Activated gamma-delta T cell (primary cell): ENCODE results near the gene SCFD1.
"Not testable (repeated sequence)": the region's sequence is repeated elsewhere in the genome, so short reads cannot be mapped to it uniquely, and the experiment has no call there.

Experiments
- DNase-seq: peaks from one replicate; lab custom pipeline; 2025; lab: John Stamatoyannopoulos, UW
- total RNA-seq, 2 donors: gene quantifications; one replicate each; lab custom pipeline; 2026; lab: John Stamatoyannopoulos, UW

SCFD1 gene, protein sequence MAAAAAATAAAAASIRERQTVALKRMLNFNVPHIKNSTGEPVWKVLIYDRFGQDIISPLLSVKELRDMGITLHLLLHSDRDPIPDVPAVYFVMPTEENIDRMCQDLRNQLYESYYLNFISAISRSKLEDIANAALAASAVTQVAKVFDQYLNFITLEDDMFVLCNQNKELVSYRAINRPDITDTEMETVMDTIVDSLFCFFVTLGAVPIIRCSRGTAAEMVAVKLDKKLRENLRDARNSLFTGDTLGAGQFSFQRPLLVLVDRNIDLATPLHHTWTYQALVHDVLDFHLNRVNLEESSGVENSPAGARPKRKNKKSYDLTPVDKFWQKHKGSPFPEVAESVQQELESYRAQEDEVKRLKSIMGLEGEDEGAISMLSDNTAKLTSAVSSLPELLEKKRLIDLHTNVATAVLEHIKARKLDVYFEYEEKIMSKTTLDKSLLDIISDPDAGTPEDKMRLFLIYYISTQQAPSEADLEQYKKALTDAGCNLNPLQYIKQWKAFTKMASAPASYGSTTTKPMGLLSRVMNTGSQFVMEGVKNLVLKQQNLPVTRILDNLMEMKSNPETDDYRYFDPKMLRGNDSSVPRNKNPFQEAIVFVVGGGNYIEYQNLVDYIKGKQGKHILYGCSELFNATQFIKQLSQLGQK
- total RNA-seq = 117 to 122 reads per million in 2 donors

GRCh38 chr14:30621940-30622830 is at the start of gene SCFD1:
TSS of gene SCFD1 (plus strand) at chr14:30622319. CDS start at chr14:30622339, 20 bp downstream.
- peak; percentile 77 for DNase-seq

GRCh38 chr14:30572771-30573170 is 49.3 kb upstream of the SCFD1 start:
- no peak for DNase-seq

- DNase-seq = no peak
Observed at GRCh38 chr14:30573226-30573814, 48.8 kb upstream of the SCFD1 start.

- DNase-seq = no peak
Observed at GRCh38 chr14:30573966-30574365, 48.2 kb upstream of the SCFD1 start.

DNA sequence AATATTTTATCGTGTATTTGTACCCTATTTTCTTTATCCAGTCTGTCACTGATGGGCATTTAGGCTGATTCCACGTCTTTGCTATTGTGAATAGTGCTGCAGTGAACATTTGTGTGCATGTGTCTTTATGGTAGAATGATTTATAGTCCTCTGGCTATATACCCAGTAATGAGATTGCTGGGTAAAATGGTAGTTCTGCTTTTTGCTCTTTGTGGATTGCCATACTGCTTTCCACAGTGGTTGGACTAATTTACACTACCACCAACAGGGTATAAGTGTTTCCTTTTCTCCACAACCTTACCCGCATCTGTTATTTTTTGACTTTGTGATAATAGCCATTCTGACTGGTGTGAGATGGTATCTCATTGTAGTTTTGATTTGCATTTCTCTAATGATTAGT is 47.3 kb upstream of the SCFD1 start:
- DNase-seq = not testable (repeated sequence)

DNA sequence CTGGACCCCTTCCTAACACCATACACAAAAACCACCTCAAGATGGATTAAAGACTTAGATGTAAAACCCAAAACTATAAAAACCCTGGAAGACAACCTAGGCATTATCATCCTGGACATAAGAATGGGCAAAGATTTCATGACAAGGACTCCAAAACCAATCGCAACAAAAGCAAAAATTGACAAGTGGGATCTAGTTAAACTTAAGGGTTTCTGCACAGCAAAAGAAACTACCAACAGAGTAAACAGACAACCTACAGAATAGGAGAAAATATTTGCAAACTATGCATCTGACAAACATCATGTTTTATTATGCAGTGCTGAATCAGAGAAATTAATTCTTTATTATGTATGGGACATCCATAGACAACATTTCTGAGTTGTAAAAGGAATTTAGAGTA is 45.8 kb upstream of the SCFD1 start:
- DNase-seq = not testable (repeated sequence)

- no peak for DNase-seq
Observed at GRCh38 chr14:30580616-30581282, 41.4 kb upstream of the SCFD1 start.

DNA sequence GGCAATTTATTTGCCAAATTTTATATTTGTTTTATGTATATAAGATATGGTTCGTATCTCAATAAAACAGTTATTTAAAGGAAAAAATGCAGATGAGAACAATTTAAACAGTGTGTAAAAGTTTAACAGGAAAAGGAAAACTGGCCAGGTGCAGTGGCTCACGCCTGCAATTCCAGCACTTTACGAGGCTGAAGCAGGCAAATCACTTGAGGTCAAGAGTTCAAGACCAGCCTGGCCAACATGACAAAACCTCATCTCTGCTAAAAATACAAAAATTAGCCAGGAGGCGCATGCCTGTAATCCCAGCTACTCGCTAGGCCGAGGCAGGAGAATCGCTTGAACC is 40.9 kb upstream of the SCFD1 start:
- DNase-seq = no peak

DNA sequence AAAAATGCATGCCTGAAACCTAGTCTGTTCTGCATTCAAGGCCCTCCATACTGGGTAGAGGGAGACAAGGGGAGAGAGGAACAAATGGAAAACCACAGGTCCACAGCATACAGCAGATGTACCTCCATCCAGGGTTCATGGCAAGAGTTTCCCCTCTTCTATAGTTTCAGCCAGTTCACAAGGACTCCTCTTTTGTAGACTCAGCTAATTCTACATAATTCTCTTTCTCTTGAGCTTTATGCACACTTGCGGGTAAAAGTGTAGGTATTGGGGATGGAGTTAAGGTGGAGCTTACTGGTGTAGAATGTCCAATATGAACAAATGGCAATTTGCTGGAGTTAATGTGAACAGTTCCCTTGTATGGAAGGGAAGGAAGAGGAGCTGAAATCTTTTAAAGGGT is 39.7 kb upstream of the SCFD1 start:
- DNase-seq = no peak

DNA sequence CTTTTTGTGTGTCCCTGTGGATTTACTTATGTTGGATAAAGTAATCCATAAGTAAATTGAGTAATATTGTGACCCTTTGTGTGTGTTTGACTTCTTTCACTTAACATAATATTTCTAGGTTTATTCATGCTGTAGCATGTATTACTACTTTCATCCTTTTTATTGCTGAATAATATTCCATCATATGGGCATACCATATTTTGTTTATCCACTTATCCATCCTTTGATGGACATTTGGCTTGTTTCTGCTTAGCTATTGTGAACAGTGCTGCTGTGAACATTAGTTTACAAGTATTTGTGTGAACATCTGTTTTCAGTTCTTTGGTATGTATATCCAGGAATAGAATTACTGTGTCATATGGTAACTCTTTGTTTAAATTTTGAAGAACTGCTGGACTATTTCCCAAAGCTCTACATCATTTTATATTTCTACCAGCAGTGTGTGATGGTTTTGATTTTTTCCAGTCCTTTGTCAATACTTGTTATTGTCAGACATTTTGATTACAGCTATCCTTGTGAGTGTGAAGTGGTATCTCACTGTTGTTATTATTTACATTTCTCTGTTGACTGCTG is 38.0 kb upstream of the SCFD1 start:
- no peak for DNase-seq

DNA sequence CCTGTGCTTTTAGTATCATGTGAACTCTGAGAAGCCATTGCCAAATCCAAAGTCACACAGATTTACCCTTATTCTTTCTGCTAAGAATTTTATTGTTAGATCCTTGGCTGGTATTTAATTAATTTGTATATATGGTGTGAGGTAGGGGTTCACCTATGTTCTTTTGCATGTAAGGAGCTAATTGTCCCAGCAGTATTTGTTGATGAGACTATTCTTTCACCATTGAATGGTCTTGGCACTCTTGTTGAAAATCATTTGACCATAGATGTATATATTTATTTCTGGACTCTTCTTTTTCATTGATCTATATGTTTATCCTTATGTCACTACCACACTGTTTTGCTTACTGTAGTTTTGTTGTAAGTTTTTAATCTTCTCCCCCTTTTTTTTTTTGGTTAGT is 36.9 kb upstream of the SCFD1 start:
- no peak for DNase-seq

DNA sequence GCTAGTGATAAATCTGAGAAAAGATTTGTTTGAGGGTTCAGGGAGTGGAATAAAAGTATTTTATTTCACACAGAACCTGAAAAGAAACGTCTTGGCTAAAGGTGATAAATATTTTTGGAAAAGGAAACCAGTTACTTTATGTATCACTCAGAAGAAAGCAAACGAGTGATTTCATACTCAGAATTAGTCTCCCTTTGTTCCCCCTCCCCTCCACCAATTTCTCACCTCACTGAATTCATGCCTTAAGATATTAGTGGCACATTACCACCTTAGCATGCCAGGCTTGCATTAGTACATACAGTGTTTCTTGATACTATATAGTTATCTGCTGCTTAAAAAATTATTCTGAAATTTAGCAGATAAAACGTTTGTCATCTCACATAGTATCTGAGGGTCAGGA is 35.0 kb upstream of the SCFD1 start:
- no peak for DNase-seq

GRCh38 chr14:30588873-30589272 is 33.2 kb upstream of the SCFD1 start:
- no peak for DNase-seq

GRCh38 chr14:30596935-30597334 is 25.2 kb upstream of the SCFD1 start:
- DNase-seq = no peak

- DNase-seq = no peak
Observed at GRCh38 chr14:30597504-30597903, 24.6 kb upstream of the SCFD1 start.

GRCh38 chr14:30600922-30601918 is 20.9 kb upstream of the SCFD1 start:
- no peak for DNase-seq

DNA sequence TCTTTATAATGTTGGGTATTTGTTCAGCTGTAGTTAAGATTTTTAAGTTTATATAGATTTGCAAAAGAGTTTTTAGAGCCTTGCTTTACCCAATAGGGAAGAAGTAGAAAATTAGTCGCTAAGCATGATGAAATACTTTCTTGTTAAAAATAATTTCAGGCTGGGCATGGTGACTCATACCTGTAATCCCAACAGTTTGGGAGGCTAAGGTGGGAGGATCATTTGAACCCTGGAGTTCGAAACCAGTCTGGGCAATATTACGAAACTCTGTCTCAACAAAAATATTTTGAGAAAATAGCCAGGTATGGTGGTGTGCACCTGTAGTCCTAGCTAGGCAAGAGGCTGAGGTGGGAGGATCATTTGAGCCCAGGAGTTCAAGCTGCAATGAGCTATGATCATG is 18.7 kb upstream of the SCFD1 start:
- DNase-seq = no peak

DNA sequence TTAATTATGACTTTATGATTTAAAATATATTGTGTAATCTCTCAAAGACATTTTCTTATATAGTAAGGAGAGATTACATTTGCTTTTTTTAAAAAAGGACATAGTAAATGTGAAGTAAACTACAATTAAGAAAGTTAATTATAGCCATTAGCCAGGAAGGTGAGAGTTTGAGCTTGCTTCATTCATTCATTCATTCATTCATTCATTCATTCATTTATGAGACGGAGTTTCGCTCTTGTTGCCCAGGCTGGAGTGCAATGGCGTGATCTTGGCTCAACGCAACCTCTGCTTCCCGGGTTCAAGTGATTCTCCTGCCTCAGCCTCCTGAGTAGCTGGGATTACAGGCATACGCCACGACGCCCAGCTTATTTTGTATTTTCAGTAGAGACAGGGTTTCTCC is 17.4 kb upstream of the SCFD1 start:
- DNase-seq = not testable (repeated sequence)

GRCh38 chr14:30607156-30607780 is 14.9 kb upstream of the SCFD1 start:
- no peak for DNase-seq
